SK-N-SH (cell line): Measurements from ENCODE around the gene SCAI. TPM values are rescaled to one million over a fixed set of nuclear protein-coding genes. Genes with fewer than 3 reads are reported as not detected.

Experiments used
- CTCF ChIA-PET: fragments of 300-600, 350-600 bp; formaldehyde crosslinking; extraction: SDS; loops from one replicate; lab custom pipeline; 2021; lab: Yijun Ruan, JAX
- POLR2A ChIA-PET: fragments of 350-600 bp; sonication (Branson Sonifier 250); formaldehyde crosslinking; extraction: SDS; loops from one replicate; lab custom pipeline; 2020; ENCODE audit warnings: antibody characterized with exemption, inconsistent platforms; lab: Yijun Ruan, JAX
- DNase-seq: peaks from one replicate; pipeline ENCODE4 v3.0.0; 2012
- H2AFZ ChIP-seq: fragments of 200-600 bp; sonication (generic); 2 replicates; pipeline ENCODE4 v1.8.1; 2016; ENCODE audit warnings: antibody characterized with exemption, mild to moderate bottlenecking, low read depth
- H3F3A ChIP-seq: fragments of 200-600 bp; sonication (generic); replicated peaks from 2 replicates; pipeline ENCODE3; 2016; ENCODE audit warnings: antibody characterized with exemption, mild to moderate bottlenecking; ENCODE audit not compliant: insufficient read depth
- H3K27ac ChIP-seq, 2 experiments: fragments of 200-500 bp in 1 of 2; fragments of 200-600 bp in 1 of 2; sonication (Bioruptor generic) in 1 of 2; sonication (generic), shearing (Covaris generic) in 1 of 2; 2 replicates each; pipeline versions ENCODE4 v1.5.1 to v1.6.1; 2014 to 2016; ENCODE audit warnings: low read depth in 2 of 2, inconsistent platforms in 1 of 2, low read length in 1 of 2, mild to moderate bottlenecking in 1 of 2, mixed read lengths in 1 of 2
- H3K27me3 ChIP-seq: fragments of 200-600 bp; sonication (generic), shearing (Covaris generic); 2 replicates; pipeline ENCODE4 v1.6.1; 2016; ENCODE audit warnings: mixed run types; ENCODE audit not compliant: insufficient read depth
- H3K36me3 ChIP-seq, 2 experiments: fragments of 200-500 bp in 1 of 2; fragments of 200-600 bp in 1 of 2; sonication (Bioruptor generic) in 1 of 2; sonication (generic) in 1 of 2; replicated peaks in 1 of 2; 2 replicates each; pipeline versions ENCODE3 to v1.5.1; 2014 to 2016; ENCODE audit warnings: low read length in 1 of 2, mild to moderate bottlenecking in 1 of 2; ENCODE audit not compliant: insufficient read depth in 2 of 2, control insufficient read depth in 1 of 2
- H3K4me1 ChIP-seq, 2 experiments: fragments of 200-500 bp in 1 of 2; fragments of 200-600 bp in 1 of 2; sonication (Bioruptor generic) in 1 of 2; sonication (generic), shearing (Covaris generic) in 1 of 2; 2 replicates each; pipeline versions ENCODE4 v1.5.1 to v1.6.1; 2014 to 2016; ENCODE audit warnings: low read depth in 1 of 2, low read length in 1 of 2, mixed run types in 1 of 2; ENCODE audit not compliant: insufficient read depth in 2 of 2, control insufficient read depth in 1 of 2
- H3K4me2 ChIP-seq: fragments of 200-600 bp; sonication (generic), shearing (Covaris generic); 2 replicates; pipeline ENCODE4 v1.6.1; 2017; ENCODE audit warnings: mixed run types
- H3K4me3 ChIP-seq, 2 experiments: fragments of 200-500 bp in 1 of 2; fragments of 200-600 bp in 1 of 2; sonication (Bioruptor generic) in 1 of 2; sonication (generic), shearing (Covaris generic) in 1 of 2; 2 replicates each; pipeline versions ENCODE4 v1.5.1 to v1.8.1; 2014 to 2016; ENCODE audit warnings: low read depth in 2 of 2, inconsistent platforms in 1 of 2, low read length in 1 of 2, mild to moderate bottlenecking in 1 of 2, mixed read lengths in 1 of 2, moderate library complexity in 1 of 2
- H3K79me2 ChIP-seq: fragments of 200-600 bp; sonication (generic); 2 replicates; pipeline ENCODE4 v1.8.1; 2017; ENCODE audit warnings: mild to moderate bottlenecking; ENCODE audit not compliant: insufficient read depth
- H3K9ac ChIP-seq: fragments of 200-600 bp; sonication (generic); 2 replicates; pipeline ENCODE4 v1.6.1; 2017; ENCODE audit warnings: mixed run types
- H3K9me2 ChIP-seq: fragments of 200-600 bp; sonication (generic); 2 replicates; pipeline ENCODE4 v1.6.1; 2017; ENCODE audit warnings: mixed run types
- H3K9me3 ChIP-seq: fragments of 200-600 bp; sonication (generic); 2 replicates; pipeline ENCODE4 v1.6.1; 2017; ENCODE audit warnings: mixed run types, mild to moderate bottlenecking, moderate library complexity
- H4K20me1 ChIP-seq: fragments of 200-600 bp; sonication (generic); 2 replicates; pipeline ENCODE4 v1.6.1; 2017; ENCODE audit warnings: mild to moderate bottlenecking, mixed run types; ENCODE audit not compliant: insufficient read depth
- CHD2 ChIP-seq: fragments of 150-350 bp; IDR thresholded peaks from 2 replicates; pipeline ENCODE4 v1.6.1; 2018; ENCODE audit warnings: low read length; ENCODE audit not compliant: partially characterized antibody
- ELF1 ChIP-seq: IDR thresholded peaks from 2 replicates; pipeline ENCODE4 v1.4.0; 2012
- FOSL2 ChIP-seq: IDR thresholded peaks from 2 replicates; pipeline ENCODE4 v1.4.0; 2012; ENCODE audit warnings: low read depth, mild to moderate bottlenecking, moderate library complexity, borderline replicate concordance
- FOXJ3 ChIP-seq: sonication (generic); formaldehyde crosslinking; IDR thresholded peaks from 2 replicates; pipeline ENCODE4 v1.5.1; 2020; ENCODE audit warnings: mild to moderate bottlenecking, missing genetic modification reagents
- GATA2 ChIP-seq: sonication (generic); formaldehyde crosslinking; IDR thresholded peaks from 2 replicates; pipeline ENCODE4 v1.5.0; 2020; ENCODE audit warnings: mild to moderate bottlenecking, missing genetic modification reagents
- NFIC ChIP-seq: IDR thresholded peaks from 2 replicates; pipeline ENCODE4 v1.4.0; 2012; ENCODE audit warnings: borderline replicate concordance
- PBX3 ChIP-seq: IDR thresholded peaks from 2 replicates; pipeline ENCODE4; 2012
- POLR2AphosphoS5 ChIP-seq: IDR thresholded peaks from 2 replicates; pipeline ENCODE4 v1.6.1; 2012; ENCODE audit warnings: low read depth, low read length
- RAD21 ChIP-seq: IDR thresholded peaks from 2 replicates; pipeline ENCODE4 v1.6.1; 2012; ENCODE audit warnings: mild to moderate bottlenecking, low read length
- RCOR1 ChIP-seq: fragments of 150-350 bp; IDR thresholded peaks from 2 replicates; pipeline ENCODE4 v1.6.1; 2017; ENCODE audit warnings: antibody characterized with exemption, low read length
- RFX5 ChIP-seq: IDR thresholded peaks from 2 replicates; pipeline ENCODE4 v1.6.1; 2012; ENCODE audit warnings: mild to moderate bottlenecking, improper control_type of control experiment, low read length
- RXRA ChIP-seq: IDR thresholded peaks from 2 replicates; pipeline ENCODE4 v1.4.0; 2012; ENCODE audit warnings: low read depth, mild to moderate bottlenecking, borderline replicate concordance
- SIN3A ChIP-seq: IDR thresholded peaks from 2 replicates; pipeline ENCODE4 v1.6.1; 2012; ENCODE audit warnings: low read depth, mild to moderate bottlenecking, low read length, moderate library complexity, borderline replicate concordance
- USF1 ChIP-seq: IDR thresholded peaks from 2 replicates; pipeline ENCODE4 v1.4.0; 2012; ENCODE audit warnings: low read depth, borderline replicate concordance
- USF2 ChIP-seq: fragments of 150-350 bp; IDR thresholded peaks from 2 replicates; pipeline ENCODE4 v1.6.1; 2017; ENCODE audit warnings: antibody characterized with exemption, low read length, low read depth, borderline replicate concordance
- WGBS: methylation state at CpG from one replicate; pipeline ENCODE4 v1.1.6; 2017; ENCODE audit warnings: low lambda C conversion rate; 5-methylcytosine and 5-hydroxymethylcytosine counted together
- polyA plus RNA-seq, 3 experiments: library from polyadenylated mRNA; depleted of rRNA; stranded (reverse); fragments of >200 nt; gene quantifications; 2 replicates each; pipeline ENCODE4 v1.2.3, GENCODE V29; 2012

SCAI gene
- polyA plus RNA-seq, 1 of the 3 experiments (the other 2 are of a cell fraction), result 0.85 TPM

GRCh38 chr9:125147401-125147951 lies 4.1 kb upstream of the SCAI start:
- POLR2A ChIA-PET, result interaction anchor here (1.1 kb wide), 1 partner anchor 94 kb away, joined by 3 read pairs; the partner anchor contains the start of gene HSPA5
- Histone ChIP-seq H3K36me3 (peaks cover 18 to 49% of the 10 kb centered on the region in 2 experiments), H3K79me2 (peaks cover 3% of the 10 kb centered on the region; the same call in 1 of the 2 replicates), H3K9me2 (no peaks in the 10 kb centered on the region), H4K20me1 (no peaks in the 10 kb centered on the region), H2AFZ (no peak overlapping the region), H3K9ac (no peak overlapping the region), H3F3A (peaks cover 17% of the 10 kb centered on the region), H3K9me3 (no peaks in the 10 kb centered on the region), H3K4me1 (peaks cover 0 to 5% of the 10 kb centered on the region in 2 experiments; a peak in 2 of 4 replicates), H3K27me3 (no peaks in the 10 kb centered on the region), H3K4me2 (no peak overlapping the region), H3K27ac (no peak overlapping the region)
- CTCF ChIA-PET, result interaction anchor here (0.9 to 1.1 kb wide), 3 partner anchors 375 to 727 kb away, joined by 3 read pairs; no protein-coding TSS in a partner anchor
- WGBS, result 46% methylated on average over 3 of the region's 3 CpGs
- DNase-seq, result peak; percentile 15
- TF ChIP-seq CHD2 (no peak), ELF1 (no peak), NFIC (no peak), FOXJ3 (CRISPR knock-in tag) (no peak), RXRA (no peak), RAD21 (no peak), GATA2 (CRISPR knock-in tag) (peak; percentile 56; the same call in 1 of the 2 replicates)
- TF ChIP-seq, all 33 proteins: peak for 1
- no peak overlapping the region for H3K4me3 ChIP-seq

- Histone ChIP-seq H3K9ac (no peak overlapping the region), H3K9me2 (no peaks in the 10 kb centered on the region), H3F3A (peaks cover 17% of the 10 kb centered on the region), H3K27ac (no peak overlapping the region), H3K4me2 (no peak overlapping the region), H3K9me3 (no peaks in the 10 kb centered on the region), H3K4me3 (no peak overlapping the region)
- WGBS, result 87% methylated on average over 4 of the region's 4 CpGs
- CTCF ChIA-PET, result no interaction called here
- TF ChIP-seq FOSL2 (no peak), ELF1 (no peak), RXRA (no peak), SIN3A (no peak), RCOR1 (no peak), POLR2AphosphoS5 (no peak), USF2 (no peak), RFX5 (no peak), USF1 (no peak), PBX3 (no peak)
- TF ChIP-seq, all 33 proteins: peak for 0
- Histone ChIP-seq H4K20me1 (no peaks in the 10 kb centered on the region), H3K79me2 (peaks cover 7% of the 10 kb centered on the region; the same call in 1 of the 2 replicates), H2AFZ (no peak overlapping the region), H3K27me3 (no peaks in the 10 kb centered on the region), H3K4me1 (peaks cover 0 to 5% of the 10 kb centered on the region in 2 experiments; a peak in 2 of 4 replicates), H3K36me3 (peaks cover 12 to 38% of the 10 kb centered on the region in 2 experiments)
- POLR2A ChIA-PET, result no interaction called here
- no peak for DNase-seq
These were observed 2.9 kb upstream of the SCAI start for GRCh38 chr9:125146247-125146646.
